COR-L47 (cell line): ENCODE measurements around the gene NETO2.
"Not testable (repeated sequence)": the region's sequence is repeated elsewhere in the genome, so short reads cannot be mapped to it uniquely, and the experiment has no call there.

Source experiments
- DNase-seq: peaks from one replicate; lab custom pipeline; 2025; lab: John Stamatoyannopoulos, UW

The NETO2 gene

GRCh38 chr16:47143677-47144558 is at the start of gene NETO2:
Gene NETO2 (minus strand): TSS chr16:47143945. CDS start chr16:47143612, 333 bp downstream.
- peak; percentile 41 for DNase-seq

GRCh38 chr16:47182318-47182717 is 38.6 kb upstream of the NETO2 start:
- DNase-seq: no peak

- DNase-seq: not testable (repeated sequence)
Observed at GRCh38 chr16:47181066-47181465, 37.3 kb upstream of the NETO2 start.

- DNase-seq: no peak
Observed at GRCh38 chr16:47180073-47180472, 36.3 kb upstream of the NETO2 start.

GRCh38 chr16:47175152-47175551 is 31.4 kb upstream of the NETO2 start:
- no peak for DNase-seq

GRCh38 chr16:47162670-47163420 is 19.1 kb upstream of the NETO2 start:
- DNase-seq: no peak

- no peak for DNase-seq
Observed at GRCh38 chr16:47161464-47161863, 17.7 kb upstream of the NETO2 start.

- no peak for DNase-seq
Observed at GRCh38 chr16:47160422-47160821, 16.7 kb upstream of the NETO2 start.

- DNase-seq: no peak
Observed at GRCh38 chr16:47158992-47159391, 15.2 kb upstream of the NETO2 start.

GRCh38 chr16:47156680-47157215 is 13.0 kb upstream of the NETO2 start:
- no peak for DNase-seq

GRCh38 chr16:47152501-47152900 is 8.8 kb upstream of the NETO2 start:
- DNase-seq: not testable (repeated sequence)

- no peak for DNase-seq
Observed at GRCh38 chr16:47150067-47150466, 6.3 kb upstream of the NETO2 start.

- no peak for DNase-seq
Observed at GRCh38 chr16:47144559-47144877, 773 bp upstream of the NETO2 start.

- peak; percentile 49 for DNase-seq
Observed at GRCh38 chr16:47142821-47143676, 696 bp downstream of the NETO2 start.

- DNase-seq: no peak
Observed at GRCh38 chr16:47142486-47142820, 1.3 kb downstream of the NETO2 start.

GRCh38 chr16:47141773-47142485 is 1.8 kb downstream of the NETO2 start:
- DNase-seq: peak; percentile 89

- DNase-seq: no peak
Observed at GRCh38 chr16:47140686-47141085, 3.1 kb downstream of the NETO2 start.

- DNase-seq: no peak
Observed at GRCh38 chr16:47139561-47140185, 4.1 kb downstream of the NETO2 start.

GRCh38 chr16:47137925-47138324 is 5.8 kb downstream of the NETO2 start:
- not testable (repeated sequence) for DNase-seq

- no peak for DNase-seq
Observed at GRCh38 chr16:47136099-47136842, 7.5 kb downstream of the NETO2 start.
